Muscle of leg (tissue), 11 donors: ENCODE measurements around the gene TM9SF1. TPM values are rescaled to one million over a fixed set of nuclear protein-coding genes. Genes with fewer than 3 reads are reported as not detected.
A peak's percentile ranks its signal among the peaks of the same experiment; 100 is the strongest.

Source experiments
- DNase-seq: peaks from one replicate; pipeline ENCODE4 v3.0.0; 2013
- H3K27ac ChIP-seq: one replicate; pipeline ENCODE4 v1.5.1; 2013; ENCODE audit warnings: mild to moderate bottlenecking, low read length, control low read depth
- H3K27me3 ChIP-seq: one replicate; pipeline ENCODE4 v1.6.1; 2013; ENCODE audit warnings: low read length; ENCODE audit not compliant: control insufficient read depth, insufficient read depth
- H3K36me3 ChIP-seq: one replicate; pipeline ENCODE4 v1.6.1; 2013; ENCODE audit warnings: low read length; ENCODE audit not compliant: control insufficient read depth, insufficient read depth
- H3K4me1 ChIP-seq: one replicate; pipeline ENCODE4 v1.6.1; 2013; ENCODE audit warnings: low read length; ENCODE audit not compliant: control insufficient read depth, insufficient read depth
- H3K4me3 ChIP-seq: one replicate; pipeline ENCODE4 v1.5.1; 2013; ENCODE audit warnings: low read length, control low read depth
- H3K9me3 ChIP-seq: replicated peaks from 2 replicates; pipeline ENCODE4 v1.6.1; 2013; ENCODE audit warnings: low read depth, low read length; ENCODE audit not compliant: control insufficient read depth
- WGBS: methylation state at CpG from one replicate; pipeline ENCODE4 v1.1.5; 2013; ENCODE audit warnings: missing lambda C conversion rate; ENCODE audit not compliant: insufficient coverage; 5-methylcytosine and 5-hydroxymethylcytosine counted together
- polyA plus RNA-seq, 8 donors: library from polyadenylated mRNA; unstranded; fragments of 120-200 nt; gene quantifications; one replicate each; pipeline versions ENCODE4 v1.2.1 to v1.2.3, GENCODE V29; 2013; ENCODE audit warnings: inconsistent platforms in 1 of 8, low replicate concordance in 1 of 8; ENCODE audit not compliant: insufficient read length in 8 of 8, insufficient read depth in 1 of 8
- total RNA-seq: library from RNA; stranded (reverse); fragments of 120-200 nt; gene quantifications from one replicate; pipeline ENCODE4 v1.2.4, GENCODE V29; 2013

The TM9SF1 gene
- total and polyA plus RNA-seq, 9 donors = 14.7 to 29.6 (median 20.8) TPM

- Histone ChIP-seq H3K36me3 (peaks cover 39% of the 10 kb centered on the region), H3K27ac (no peak overlapping the region), H3K27me3 (no peaks in the 10 kb centered on the region), H3K4me1 (peaks cover 43% of the 10 kb centered on the region), H3K9me3 (no peaks in the 10 kb centered on the region), H3K4me3 (no peak overlapping the region)
- DNase-seq = peak; percentile 1
- WGBS = no CpG with 5 or more reads among the region's 1 CpG
Measured at GRCh38 chr14:24144451-24144850, 50.8 kb downstream of the TM9SF1 start.

- Histone ChIP-seq H3K27ac (no peak overlapping the region), H3K4me3 (no peak overlapping the region), H3K27me3 (no peaks in the 10 kb centered on the region), H3K36me3 (peaks cover 39% of the 10 kb centered on the region), H3K9me3 (no peaks in the 10 kb centered on the region), H3K4me1 (peaks cover 49% of the 10 kb centered on the region)
- no CpG with 5 or more reads among the region's 2 CpGs for WGBS
- no peak for DNase-seq
Measured at GRCh38 chr14:24143511-24143910, 51.7 kb downstream of the TM9SF1 start.

- H3K9me3 ChIP-seq = no peaks in the 10 kb centered on the region
- H3K4me3 ChIP-seq = peak within 1 kb of the TSS; percentile 94
- peaks cover 54% of the 10 kb centered on the region for H3K36me3 ChIP-seq
- peak within 1 kb of the TSS; percentile 99 for H3K27ac ChIP-seq
- peaks cover 60% of the 10 kb centered on the region for H3K4me1 ChIP-seq
- peak; percentile 100 for DNase-seq
- under 1% methylated on average over 65 of the region's 65 CpGs for WGBS
- no peaks in the 10 kb centered on the region for H3K27me3 ChIP-seq
Measured at GRCh38 chr14:24141097-24141880, 54.0 kb downstream of the TM9SF1 start, which contains the start of gene EMC9. EMC9 (minus strand) TSS chr14:24141591; CDS start chr14:24141304, 287 bp downstream.

GRCh38 chr14:24139272-24139934 is 55.8 kb downstream of the TM9SF1 start:
- H3K9me3 ChIP-seq = no peaks in the 10 kb centered on the region
- peaks cover 43% of the 10 kb centered on the region for H3K36me3 ChIP-seq
- WGBS = 71% methylated on average over 1 of the region's 9 CpGs
- H3K4me3 ChIP-seq = no peak overlapping the region
- H3K27ac ChIP-seq = peak overlapping the region; percentile 55
- H3K27me3 ChIP-seq = no peaks in the 10 kb centered on the region
- DNase-seq = no peak
- peaks cover 51% of the 10 kb centered on the region for H3K4me1 ChIP-seq

Other genes starting within 250 kb of the TM9SF1 start
Only the 30 nearest of the 35 such genes appear.
- gene CARMIL3, start 143.4 kb downstream of the TM9SF1 start, total RNA-seq = 0.27 TPM
- gene CARMIL3, start 143.4 kb downstream of the TM9SF1 start, polyA plus RNA-seq = under 1 TPM; 0.06 to 0.54 (median 0.19) TPM
- gene CPNE6, start 123.9 kb downstream of the TM9SF1 start, total RNA-seq = not detected
- under 1 TPM in 2 of 8 donors, not detected in 6; 0.23 to 0.33 TPM for gene CPNE6, start 123.9 kb downstream of the TM9SF1 start, polyA plus RNA-seq
- 2.5 TPM for gene PCK2, start 101.1 kb downstream of the TM9SF1 start, total RNA-seq
- gene PCK2, start 101.1 kb downstream of the TM9SF1 start, polyA plus RNA-seq = 10 to 100 TPM in 1 of 8 donors, 1 to 10 TPM in 7; 3.4 to 15.6 (median 3.9) TPM
- 43.7 TPM for gene DCAF11, start 80.7 kb downstream of the TM9SF1 start, total RNA-seq
- 10 to 100 TPM; 40.2 to 47.8 (median 42.5) TPM for gene DCAF11, start 80.7 kb downstream of the TM9SF1 start, polyA plus RNA-seq
- gene NRL, start 80.5 kb downstream of the TM9SF1 start, total RNA-seq = 1.6 TPM
- gene NRL, start 80.5 kb downstream of the TM9SF1 start, polyA plus RNA-seq = 1 to 10 TPM in 7 of 8 donors, under 1 TPM in 1; 0.96 to 2.2 (median 1.8) TPM
- gene FITM1, start 64.8 kb downstream of the TM9SF1 start, total RNA-seq = 170 TPM
- gene FITM1, start 64.8 kb downstream of the TM9SF1 start, polyA plus RNA-seq = 100 to 1,000 TPM in 7 of 8 donors, 10 to 100 TPM in 1; 80.7 to 168 (median 124) TPM
- gene PSME1, start 59.2 kb downstream of the TM9SF1 start, total RNA-seq = 110 TPM
- 100 to 1,000 TPM; 103 to 130 (median 116) TPM for gene PSME1, start 59.2 kb downstream of the TM9SF1 start, polyA plus RNA-seq
- gene EMC9, start 53.9 kb downstream of the TM9SF1 start, total RNA-seq = 29.9 TPM
- gene EMC9, start 53.9 kb downstream of the TM9SF1 start, polyA plus RNA-seq = 10 to 100 TPM; 22.4 to 40.0 (median 29.4) TPM
- 100 TPM for gene PSME2, start 48.8 kb downstream of the TM9SF1 start, total RNA-seq
- gene PSME2, start 48.8 kb downstream of the TM9SF1 start, polyA plus RNA-seq = 10 to 100 TPM; 82.8 to 97.6 (median 93.2) TPM
- 36.4 TPM for gene RNF31, start 47.9 kb downstream of the TM9SF1 start, total RNA-seq
- 10 to 100 TPM; 27.3 to 37.0 (median 35.8) TPM for gene RNF31, start 47.9 kb downstream of the TM9SF1 start, polyA plus RNA-seq
- 24.9 TPM for gene IRF9, start 34.2 kb downstream of the TM9SF1 start, total RNA-seq
- 10 to 100 TPM; 24.0 to 36.3 (median 27.3) TPM for gene IRF9, start 34.2 kb downstream of the TM9SF1 start, polyA plus RNA-seq
- gene REC8, start 23.4 kb downstream of the TM9SF1 start, total RNA-seq = 2.1 TPM
- 10 to 100 TPM in 5 of 8 donors, 1 to 10 TPM in 3; 6.7 to 18.1 (median 10.9) TPM for gene REC8, start 23.4 kb downstream of the TM9SF1 start, polyA plus RNA-seq
- gene IPO4, start 6.6 kb downstream of the TM9SF1 start, total RNA-seq = 19.9 TPM
- 10 to 100 TPM; 25.0 to 37.5 (median 29.8) TPM for gene IPO4, start 6.6 kb downstream of the TM9SF1 start, polyA plus RNA-seq
- gene TSSK4, start 10.3 kb upstream of the TM9SF1 start, total RNA-seq = not detected
- 1 to 10 TPM; 1.6 to 5.5 (median 3.8) TPM for gene TSSK4, start 10.3 kb upstream of the TM9SF1 start, polyA plus RNA-seq
- gene CHMP4A, start 18.0 kb upstream of the TM9SF1 start, total RNA-seq = 29.8 TPM
- gene CHMP4A, start 18.0 kb upstream of the TM9SF1 start, polyA plus RNA-seq = 10 to 100 TPM; 31.2 to 45.1 (median 41.8) TPM
- 24.9 TPM for gene MDP1, start 20.6 kb upstream of the TM9SF1 start, total RNA-seq
- gene MDP1, start 20.6 kb upstream of the TM9SF1 start, polyA plus RNA-seq = 10 to 100 TPM in 1 of 8 donors, 1 to 10 TPM in 7; 7.4 to 11.6 (median 8.5) TPM
- gene NEDD8, start 36.9 kb upstream of the TM9SF1 start, total RNA-seq = 245 TPM
- 100 to 1,000 TPM; 180 to 243 (median 216) TPM for gene NEDD8, start 36.9 kb upstream of the TM9SF1 start, polyA plus RNA-seq
- gene GMPR2, start 37.5 kb upstream of the TM9SF1 start, total RNA-seq = 44.6 TPM
- gene GMPR2, start 37.5 kb upstream of the TM9SF1 start, polyA plus RNA-seq = 10 to 100 TPM; 41.9 to 59.7 (median 48.9) TPM
- 35.5 TPM for gene TINF2, start 47.2 kb upstream of the TM9SF1 start, total RNA-seq
- gene TINF2, start 47.2 kb upstream of the TM9SF1 start, polyA plus RNA-seq = 10 to 100 TPM; 37.9 to 44.3 (median 40.9) TPM
- 0.71 TPM for gene TGM1, start 67.7 kb upstream of the TM9SF1 start, total RNA-seq
- gene TGM1, start 67.7 kb upstream of the TM9SF1 start, polyA plus RNA-seq = 1 to 10 TPM in 6 of 8 donors, under 1 TPM in 2; 0.84 to 3.0 (median 1.2) TPM
- 8.5 TPM for gene RABGGTA, start 76.2 kb upstream of the TM9SF1 start, total RNA-seq
- gene RABGGTA, start 76.2 kb upstream of the TM9SF1 start, polyA plus RNA-seq = 10 to 100 TPM; 12.4 to 21.5 (median 14.5) TPM
- gene DHRS1, start 104.3 kb upstream of the TM9SF1 start, total RNA-seq = 6.9 TPM
- gene DHRS1, start 104.3 kb upstream of the TM9SF1 start, polyA plus RNA-seq = 10 to 100 TPM; 14.5 to 24.5 (median 17.7) TPM
- gene NOP9, start 104.4 kb upstream of the TM9SF1 start, total RNA-seq = 15.7 TPM
- 10 to 100 TPM; 18.1 to 23.9 (median 20.3) TPM for gene NOP9, start 104.4 kb upstream of the TM9SF1 start, polyA plus RNA-seq
- 13.4 TPM for gene CIDEB, start 112.5 kb upstream of the TM9SF1 start, total RNA-seq
- 10 to 100 TPM in 7 of 8 donors, 1 to 10 TPM in 1; 8.9 to 21.1 (median 15.3) TPM for gene CIDEB, start 112.5 kb upstream of the TM9SF1 start, polyA plus RNA-seq
- gene LTB4R2, start 114.7 kb upstream of the TM9SF1 start, total RNA-seq = 1.9 TPM
- 1 to 10 TPM; 1.1 to 4.4 (median 2.8) TPM for gene LTB4R2, start 114.7 kb upstream of the TM9SF1 start, polyA plus RNA-seq
- gene LTB4R, start 116.1 kb upstream of the TM9SF1 start, total RNA-seq = 2.5 TPM
- 1 to 10 TPM; 2.1 to 5.9 (median 3.5) TPM for gene LTB4R, start 116.1 kb upstream of the TM9SF1 start, polyA plus RNA-seq
- gene ADCY4, start 139.6 kb upstream of the TM9SF1 start, total RNA-seq = 7.0 TPM
- 10 to 100 TPM in 6 of 8 donors, 1 to 10 TPM in 2; 9.4 to 18.7 (median 13.9) TPM for gene ADCY4, start 139.6 kb upstream of the TM9SF1 start, polyA plus RNA-seq
- 2.0 TPM for gene RIPK3, start 144.6 kb upstream of the TM9SF1 start, total RNA-seq
- gene RIPK3, start 144.6 kb upstream of the TM9SF1 start, polyA plus RNA-seq = 1 to 10 TPM; 1.1 to 3.6 (median 1.3) TPM
- gene NFATC4, start 172.7 kb upstream of the TM9SF1 start, total RNA-seq = 54.5 TPM
- gene NFATC4, start 172.7 kb upstream of the TM9SF1 start, polyA plus RNA-seq = 10 to 100 TPM; 35.2 to 71.1 (median 50.8) TPM
- 16.5 TPM for gene NYNRIN, start 203.6 kb upstream of the TM9SF1 start, total RNA-seq
- 10 to 100 TPM; 18.5 to 45.3 (median 30.3) TPM for gene NYNRIN, start 203.6 kb upstream of the TM9SF1 start, polyA plus RNA-seq